Omental fat pad (tissue), 4 donors: ENCODE measurements around the gene CDK5RAP3. TPM values are rescaled to one million over a fixed set of nuclear protein-coding genes. Genes with fewer than 3 reads are reported as not detected.

Source experiments
- ATAC-seq: fragments of 150-250 bp; one replicate; pipeline ENCODE4 v1.9.1; 2016; ENCODE audit warnings: mild to moderate bottlenecking, moderate library complexity; ENCODE audit not compliant: low FRiP score
- DNase-seq: peaks from one replicate; pipeline ENCODE4 v3.0.0-alpha.2; 2019; ENCODE audit warnings: low spot score
- CTCF ChIP-seq, 3 donors: fragments of 450-650 bp; IDR thresholded peaks; one replicate each; pipeline ENCODE4 v1.5.1; 2016 to 2017; ENCODE audit warnings: antibody characterized with exemption in 3 of 3, mild to moderate bottlenecking in 3 of 3, moderate library complexity in 2 of 3
- total RNA-seq, 4 donors: library from RNA; depleted of rRNA; stranded (reverse); fragments of >200 nt; gene quantifications; one replicate each; pipeline ENCODE4 v1.1.0, GENCODE V29; 2016

CDK5RAP3 gene
- total RNA-seq, 4 donors from 2014 or later: 72.4 to 156 (median 100) TPM

DNA sequence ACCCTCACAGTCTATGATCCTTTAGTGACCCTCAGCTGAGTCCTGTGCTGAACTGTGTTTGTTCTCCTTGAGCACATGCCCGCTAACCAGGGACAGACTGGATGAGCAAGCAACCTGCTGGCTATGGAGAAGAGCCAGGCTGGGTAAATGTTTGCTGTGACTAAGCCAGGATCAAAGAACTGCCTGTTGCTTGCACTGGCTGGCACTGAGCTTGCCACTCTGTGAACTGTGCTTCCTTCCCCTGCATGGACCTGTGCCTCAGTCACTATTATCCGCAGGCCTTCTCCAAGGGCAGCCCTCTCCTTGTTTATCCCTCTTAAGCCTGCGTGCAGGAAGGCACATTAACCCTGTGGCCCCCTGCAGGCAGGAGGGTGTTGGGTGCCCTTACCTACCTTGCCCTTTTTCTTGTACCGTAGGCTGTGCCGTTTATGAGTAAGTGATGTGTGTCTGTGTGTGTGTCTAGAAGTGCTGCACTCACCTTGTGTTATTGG is 22.2 kb upstream of the CDK5RAP3 start:
- no peak for DNase-seq
- no peak for TF ChIP-seq CTCF (IDR thresholded peaks at IDR 0.05)
- ATAC-seq: no peak

- peak in 1 of 3 donors; percentile 76 for TF ChIP-seq CTCF (IDR thresholded peaks at IDR 0.05)
- DNase-seq (peak; percentile 89), ATAC-seq (peak; percentile 60)
Observed at GRCh38 chr17:47949197-47949759, 21.6 kb upstream of the CDK5RAP3 start.

DNA sequence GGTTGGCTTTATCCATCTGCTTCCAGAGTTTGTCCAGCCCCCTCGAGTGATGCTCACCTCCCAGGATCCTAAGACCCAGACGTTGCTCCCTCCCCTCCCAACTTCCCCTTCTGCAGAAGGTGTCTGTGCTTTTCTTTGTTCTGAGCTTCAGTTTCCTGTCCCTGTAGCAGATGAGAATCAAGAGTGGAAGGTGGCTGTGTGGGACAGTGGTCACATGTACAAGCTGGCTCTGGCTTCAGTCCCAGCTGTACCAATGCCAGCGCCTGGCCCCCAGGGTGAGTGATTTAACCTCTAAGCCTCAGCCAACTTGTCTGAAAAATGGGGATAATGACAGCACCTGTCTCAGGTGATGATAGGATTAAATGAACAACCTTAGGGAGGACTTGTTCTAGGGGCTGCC is 21.0 kb upstream of the CDK5RAP3 start:
- ATAC-seq (no peak), DNase-seq (no peak)
- TF ChIP-seq CTCF (IDR thresholded peaks at IDR 0.05): no peak

DNA sequence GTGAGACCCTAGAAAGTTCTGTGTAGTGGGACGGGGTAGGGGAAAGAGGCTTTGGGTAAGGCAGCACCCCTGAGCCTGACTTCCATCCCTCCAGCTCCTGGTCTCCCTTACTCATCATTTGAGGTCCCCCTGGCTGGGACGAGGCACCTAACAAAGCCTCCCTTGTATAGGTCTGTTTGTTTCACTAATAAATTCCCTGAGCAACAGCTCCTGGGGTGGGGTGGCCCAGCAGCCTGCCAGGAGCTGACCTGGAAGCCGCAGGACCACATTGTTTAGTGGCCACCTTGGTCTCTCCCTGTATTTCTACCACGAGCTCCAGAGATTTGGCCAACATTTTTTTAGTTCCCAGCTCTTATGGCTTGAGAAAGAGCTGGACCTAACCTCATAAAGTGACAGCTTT is 20.5 kb upstream of the CDK5RAP3 start:
- no peak for DNase-seq
- TF ChIP-seq CTCF (IDR thresholded peaks at IDR 0.05): no peak
- ATAC-seq: no peak

GRCh38 chr17:47952171-47953021 is 18.5 kb upstream of the CDK5RAP3 start:
- TF ChIP-seq CTCF (IDR thresholded peaks at IDR 0.05): no peak
- DNase-seq: no peak
- ATAC-seq: no peak

GRCh38 chr17:47953909-47954308 is 17.0 kb upstream of the CDK5RAP3 start:
- no peak for TF ChIP-seq CTCF (IDR thresholded peaks at IDR 0.05)
- ATAC-seq: no peak

More at GRCh38 chr17:47953909-47954308, 17.0 kb upstream of the CDK5RAP3 start:
- DNase-seq: no peak
